Measurements from ENCODE around the gene FALEC. TPM values are rescaled to one million over a fixed set of nuclear protein-coding genes. Genes with fewer than 3 reads are reported as not detected.

FALEC gene
- total and polyA plus RNA-seq, 9 of the 15 experiments (the other 6 are each of a cell fraction or from before 2014, with no cell fraction given), result 0.15 to 1.8 (median 0.53) TPM; not detected in 5

- TF ChIP-seq LEF1 (IDR thresholded peaks at IDR 0.05), result no peak
- no peak for TF ChIP-seq CBX8 (IDR thresholded peaks at IDR 0.05; ENCODE audit: borderline replicate concordance, extremely low read depth, low read depth, low read length, poor library complexity, severe bottlenecking)
- TF ChIP-seq SRSF7 (optimal IDR thresholded peaks at IDR 0.05; ENCODE audit: low read depth, low read length), result no peak
- no peak for TF ChIP-seq ELK3 (CRISPR knock-in tag; IDR thresholded peaks at IDR 0.05)
- no peak for TF ChIP-seq CEBPB (tag; IDR thresholded peaks at IDR 0.05)
- peak; percentile 87 for TF ChIP-seq PTBP1 (IDR thresholded peaks at IDR 0.05; ENCODE audit: low read depth, low read length)
- no peak for TF ChIP-seq RBM14 (IDR thresholded peaks at IDR 0.05; ENCODE audit: borderline replicate concordance, insufficient read depth, low read depth, low read length)
- TF ChIP-seq PTRF (tag; IDR thresholded peaks at IDR 0.05), result no peak
- no peak for TF ChIP-seq CHD2 (IDR thresholded peaks at IDR 0.05; ENCODE audit: low read depth, low read length)
- TF ChIP-seq ZNF583 (CRISPR knock-in tag; IDR thresholded peaks at IDR 0.05), result no peak
- no peak for TF ChIP-seq TRIM28 (IDR thresholded peaks at IDR 0.05)
- TF ChIP-seq BMI1 (IDR thresholded peaks at IDR 0.05; ENCODE audit: low read length), result no peak
- TF ChIP-seq ZNF41 (CRISPR knock-in tag; conservative IDR thresholded peaks at IDR 0.05), result no peak
- TF ChIP-seq SMAD4 (CRISPR knock-in tag; conservative IDR thresholded peaks at IDR 0.05), result peak; percentile 63
- TF ChIP-seq TSC22D4 (tag; IDR thresholded peaks at IDR 0.05), result no peak
- no peak for TF ChIP-seq PURB (CRISPR knock-in tag; IDR thresholded peaks at IDR 0.05; ENCODE audit: low read depth)
- no peak for TF ChIP-seq PREB (CRISPR knock-in tag; IDR thresholded peaks at IDR 0.05)
- no peak for TF ChIP-seq TCF7 (IDR thresholded peaks at IDR 0.05; ENCODE audit: borderline replicate concordance)
- TF ChIP-seq MXI1 (IDR thresholded peaks at IDR 0.05; ENCODE audit: low read depth, low read length), result no peak
- no peak for TF ChIP-seq HCFC1 (IDR thresholded peaks at IDR 0.05; ENCODE audit: low read depth, low read length)
- no peak for TF ChIP-seq MED1 (CRISPR knock-in tag; IDR thresholded peaks at IDR 0.05; ENCODE audit: borderline replicate concordance)
- TF ChIP-seq SMARCB1 (IDR thresholded peaks at IDR 0.05; ENCODE audit: insufficient read length, low read depth), result no peak
- TF ChIP-seq KDM5B (IDR thresholded peaks at IDR 0.05; ENCODE audit: insufficient replicate concordance, low read depth, low read length), result peak; percentile 78
- no peak; the same call in 1 of the 2 replicates for TF ChIP-seq TEAD4 (IDR thresholded peaks at IDR 0.05; ENCODE audit: low read length)
- TF ChIP-seq TEAD4 (CRISPR knock-in tag; IDR thresholded peaks at IDR 0.05; ENCODE audit: borderline replicate concordance), result no peak
- peak; percentile 82 for TF ChIP-seq ETV1 (tag; conservative IDR thresholded peaks at IDR 0.05; ENCODE audit: low read depth)
- no peak for TF ChIP-seq NCOA4 (IDR thresholded peaks at IDR 0.05; ENCODE audit: partially characterized antibody)
- TF ChIP-seq ARID2 (IDR thresholded peaks at IDR 0.05), result no peak
- TF ChIP-seq RFX1 (IDR thresholded peaks at IDR 0.05), result no peak
Observed at GRCh38 chr1:150507912-150508864, 7.4 kb upstream of the FALEC start, which contains the start of gene ECM1 (continued).

Measured in K562 (cell line).